Activated effector memory CD4-positive, alpha-beta T cell treated with anti-CD3 and anti-CD28 coated beads, Interleukin-2, amount 50 U/mL, for 16 hours (primary cell): ENCODE results near the gene BCL11B.

Source experiments
- DNase-seq: peaks from one replicate; pipeline ENCODE4 v3.0.0-alpha.2; 2020

BCL11B gene

DNA sequence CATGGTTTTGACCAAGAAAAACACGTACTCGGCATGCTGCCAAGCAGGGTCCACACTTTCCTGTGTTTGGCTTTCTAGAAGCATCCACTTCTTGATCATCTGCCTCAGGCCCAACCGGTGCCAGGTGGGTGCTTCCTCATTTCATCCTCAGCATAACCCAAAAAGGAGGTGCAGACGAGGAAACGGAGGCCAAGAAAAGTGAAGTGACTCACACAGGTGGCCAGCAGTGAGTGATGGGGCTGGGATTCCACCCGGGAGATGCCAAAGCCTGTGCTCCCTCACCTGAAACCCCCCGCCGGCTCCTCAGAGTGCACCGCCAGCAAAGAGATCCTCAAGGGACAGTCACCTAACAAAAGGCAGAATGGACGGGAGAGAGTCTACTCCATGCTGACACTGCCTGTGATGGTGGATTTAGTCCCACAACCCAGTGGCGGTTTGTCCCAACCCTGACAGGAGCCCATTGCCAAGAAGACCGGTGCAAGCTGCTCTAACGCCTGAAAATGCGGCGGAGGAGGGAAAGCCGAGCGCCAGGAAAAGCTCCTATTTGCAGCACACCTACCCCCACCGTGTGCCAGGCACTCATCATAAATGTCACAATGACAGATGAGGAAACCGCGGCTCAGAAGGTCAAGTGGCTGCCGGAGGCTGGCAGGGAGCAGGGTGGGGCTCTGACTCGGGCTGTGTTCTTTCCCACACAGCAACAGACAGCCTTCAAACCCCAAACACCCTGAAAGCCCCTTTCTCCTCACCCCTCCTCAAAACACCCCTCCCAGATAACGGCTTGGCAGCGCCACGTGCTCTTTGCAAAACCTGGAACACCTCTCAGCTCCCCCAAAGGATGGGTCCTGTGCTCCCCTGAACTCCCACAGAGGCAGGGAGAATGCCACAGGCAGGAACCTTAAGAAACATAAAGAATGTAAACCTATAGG, 18.8 kb downstream of the BCL11B start:
- peak; percentile 85 for DNase-seq

DNA sequence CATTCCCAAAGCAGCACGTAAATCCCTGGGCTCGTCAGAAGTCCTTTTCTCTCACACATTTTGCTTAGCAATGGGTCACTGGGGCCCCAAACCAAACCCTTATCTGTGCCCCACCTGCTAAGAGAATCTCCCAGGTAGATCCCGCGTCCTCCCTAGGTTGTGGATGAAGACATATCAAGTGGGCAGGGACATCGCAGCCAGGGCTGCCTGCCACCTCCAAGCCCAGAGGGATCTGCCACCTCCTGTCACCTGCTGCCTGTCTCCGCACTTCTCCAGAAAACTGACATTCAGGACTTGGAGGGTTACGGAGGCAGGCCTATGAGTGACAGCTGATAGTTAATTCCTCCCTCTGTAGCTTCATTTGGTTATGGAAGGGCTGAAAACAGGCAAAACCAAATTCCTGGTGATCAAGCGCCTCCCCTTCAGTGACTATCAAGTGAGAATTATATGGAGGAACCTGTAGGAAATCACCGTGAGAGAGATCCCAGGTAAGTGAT, 19.5 kb downstream of the BCL11B start:
- DNase-seq = peak; percentile 49

DNA sequence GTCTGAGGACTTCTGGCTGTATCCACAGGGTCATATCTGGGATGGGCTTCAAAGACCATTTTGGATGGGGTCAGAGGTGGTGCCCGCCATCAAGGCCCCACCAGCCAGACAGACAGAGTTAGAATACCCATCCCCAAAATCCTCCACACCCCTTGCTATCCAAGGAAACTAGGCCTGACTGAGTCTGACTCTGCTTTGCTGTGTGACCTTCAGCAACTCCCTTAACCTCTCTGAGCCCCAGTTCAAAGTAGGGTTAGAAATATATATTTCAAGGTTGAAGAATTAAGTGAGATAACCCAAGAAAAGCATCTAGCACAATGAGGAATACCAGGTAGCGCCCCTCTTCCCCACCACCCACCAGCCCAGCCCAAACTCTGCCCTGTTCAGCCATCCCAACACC, 20.3 kb downstream of the BCL11B start:
- DNase-seq = peak; percentile 58

DNA sequence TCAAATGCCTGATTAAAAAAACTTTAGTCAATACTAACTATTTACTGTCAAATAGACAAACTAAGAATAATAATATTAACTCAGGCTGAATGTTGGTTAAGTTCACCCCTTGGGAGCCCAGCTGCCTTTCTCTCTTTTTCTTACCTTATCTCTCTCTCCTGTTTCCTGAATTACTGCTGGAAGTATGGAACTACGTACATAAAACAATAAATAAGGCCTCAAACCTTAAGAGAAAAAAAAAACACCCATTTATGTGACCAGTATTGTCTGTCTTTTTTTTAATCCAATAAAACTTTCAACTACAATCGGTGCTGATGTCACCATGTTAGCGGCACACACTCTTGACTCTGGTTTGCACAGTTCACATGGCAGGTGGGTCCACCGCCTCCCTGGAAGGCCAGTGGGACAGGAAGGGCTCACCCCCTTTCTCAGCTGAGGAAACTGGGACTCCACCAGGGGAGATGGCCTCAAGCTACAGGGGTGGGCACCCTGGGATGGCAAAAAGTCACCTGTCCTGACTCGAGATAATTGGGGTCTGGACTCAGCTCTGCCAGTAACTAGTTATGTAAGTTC, 21.3 kb downstream of the BCL11B start:
- DNase-seq = peak; percentile 75

DNA sequence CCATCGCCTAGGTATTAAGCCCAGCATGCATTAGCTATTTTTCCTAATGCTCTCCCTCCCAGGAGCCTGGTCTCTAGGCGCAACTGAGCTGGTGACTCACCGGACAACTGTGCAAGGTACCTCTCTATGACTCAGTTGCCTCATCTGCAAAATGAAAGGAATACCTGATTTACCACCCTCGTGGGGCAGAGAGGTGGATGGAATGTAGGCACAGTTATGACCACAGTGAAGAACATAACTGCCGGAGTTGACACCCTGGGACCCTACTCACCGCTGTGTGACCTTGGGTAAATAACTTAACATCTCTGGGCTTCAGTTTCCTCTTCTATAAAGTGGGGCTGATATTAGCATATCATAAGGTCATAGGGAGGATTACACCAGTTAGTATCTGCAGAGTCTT, 22.6 kb downstream of the BCL11B start:
- no peak for DNase-seq

DNA sequence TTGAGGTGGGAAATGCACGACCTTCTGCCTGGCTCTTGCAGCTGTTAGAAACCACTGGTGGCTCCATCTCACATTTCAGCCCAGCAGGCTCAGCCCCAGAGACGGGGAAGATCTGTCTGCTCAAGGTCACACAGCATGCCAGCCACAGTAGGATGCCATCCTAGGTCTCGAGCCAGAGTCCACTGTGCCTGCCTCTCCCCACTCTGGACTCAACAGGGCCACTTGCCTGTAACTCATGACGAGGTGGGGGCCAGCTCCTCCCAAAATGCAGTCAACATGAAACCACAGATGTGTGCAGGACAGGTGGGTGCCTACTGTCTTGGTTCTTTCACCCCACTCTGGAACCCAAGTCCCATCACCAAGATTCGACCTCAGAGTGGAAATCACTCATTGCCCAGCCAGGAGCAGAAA, 23.2 kb downstream of the BCL11B start:
- DNase-seq = no peak

DNA sequence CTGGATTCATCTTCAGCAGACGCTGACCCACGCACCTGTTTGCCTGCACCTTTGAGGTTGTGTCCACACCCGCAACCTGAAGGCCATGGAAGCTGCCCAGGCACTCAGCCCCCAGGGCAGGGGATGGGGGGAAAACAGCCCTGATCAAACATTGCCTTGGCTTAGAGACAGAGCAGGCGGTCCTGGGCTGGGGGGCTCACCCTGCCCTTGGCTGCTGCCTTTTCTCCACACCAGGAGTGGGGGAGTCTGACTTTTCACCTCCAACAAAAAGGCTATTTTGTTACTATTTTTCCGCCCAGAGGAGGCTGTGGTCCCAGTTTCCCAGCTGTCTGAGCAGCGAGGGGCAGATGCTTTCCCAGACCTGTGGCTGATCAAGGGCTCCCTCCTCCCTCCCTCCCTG, 24.2 kb downstream of the BCL11B start:
- DNase-seq = no peak

DNA sequence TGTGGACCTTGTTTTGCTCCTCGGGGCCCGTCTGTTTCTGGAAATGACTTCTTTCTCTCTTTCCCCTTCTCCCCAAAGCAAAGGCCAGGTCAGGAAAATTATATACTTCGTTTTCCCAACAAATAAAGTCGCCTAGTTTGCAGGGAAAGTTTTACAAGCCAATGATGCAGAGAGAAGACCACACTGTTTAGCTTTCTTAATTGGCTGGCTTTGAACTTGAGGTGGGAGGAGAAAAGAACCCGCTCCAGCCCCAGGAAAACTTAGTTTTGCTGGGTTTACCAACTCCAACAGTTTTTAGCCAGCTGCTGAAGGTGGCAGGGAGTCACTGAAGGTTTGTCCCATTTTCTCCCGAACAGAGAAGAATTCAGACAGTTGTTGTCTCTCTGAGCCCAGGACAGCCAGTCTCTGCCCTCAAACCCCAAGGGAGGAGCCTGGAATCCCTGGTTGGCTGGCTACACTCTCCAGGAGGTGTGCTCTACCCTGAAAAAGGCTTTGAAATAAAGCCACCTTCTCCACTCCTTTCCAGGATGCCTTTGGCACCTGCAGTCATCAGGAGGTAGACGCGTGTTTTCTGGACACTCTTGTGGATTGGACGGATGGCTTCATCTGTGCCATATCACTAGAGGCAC, 24.8 kb downstream of the BCL11B start:
- DNase-seq = no peak

DNA sequence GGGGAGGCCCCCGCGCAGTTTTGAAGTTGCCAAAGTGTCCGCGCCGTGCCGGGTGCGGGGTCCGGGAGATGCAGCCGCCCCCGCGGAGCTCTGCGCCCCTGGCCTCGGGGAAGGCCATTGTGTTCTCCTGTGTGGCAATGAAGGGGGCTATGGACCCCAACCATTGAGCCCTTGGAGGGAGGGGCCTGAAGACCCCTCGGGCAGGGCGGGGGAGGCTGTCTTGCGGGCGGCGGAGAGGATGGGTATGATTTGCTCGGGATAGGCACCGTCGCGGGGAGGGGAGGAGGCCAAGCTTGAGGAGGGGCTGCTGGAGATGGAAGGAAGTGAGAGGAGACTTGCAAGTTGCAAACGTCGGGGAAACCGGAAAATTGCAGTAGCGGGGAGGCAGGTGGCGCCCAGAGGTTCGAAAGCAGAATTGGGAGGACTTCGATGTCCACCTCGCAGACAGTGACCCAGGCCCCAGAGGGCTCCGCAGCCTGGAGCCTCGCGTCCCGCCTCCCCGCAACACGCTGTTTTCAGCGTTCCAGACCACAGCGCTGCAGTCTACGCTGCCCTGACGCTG, 25.4 kb downstream of the BCL11B start:
- peak; percentile 83 for DNase-seq

DNA sequence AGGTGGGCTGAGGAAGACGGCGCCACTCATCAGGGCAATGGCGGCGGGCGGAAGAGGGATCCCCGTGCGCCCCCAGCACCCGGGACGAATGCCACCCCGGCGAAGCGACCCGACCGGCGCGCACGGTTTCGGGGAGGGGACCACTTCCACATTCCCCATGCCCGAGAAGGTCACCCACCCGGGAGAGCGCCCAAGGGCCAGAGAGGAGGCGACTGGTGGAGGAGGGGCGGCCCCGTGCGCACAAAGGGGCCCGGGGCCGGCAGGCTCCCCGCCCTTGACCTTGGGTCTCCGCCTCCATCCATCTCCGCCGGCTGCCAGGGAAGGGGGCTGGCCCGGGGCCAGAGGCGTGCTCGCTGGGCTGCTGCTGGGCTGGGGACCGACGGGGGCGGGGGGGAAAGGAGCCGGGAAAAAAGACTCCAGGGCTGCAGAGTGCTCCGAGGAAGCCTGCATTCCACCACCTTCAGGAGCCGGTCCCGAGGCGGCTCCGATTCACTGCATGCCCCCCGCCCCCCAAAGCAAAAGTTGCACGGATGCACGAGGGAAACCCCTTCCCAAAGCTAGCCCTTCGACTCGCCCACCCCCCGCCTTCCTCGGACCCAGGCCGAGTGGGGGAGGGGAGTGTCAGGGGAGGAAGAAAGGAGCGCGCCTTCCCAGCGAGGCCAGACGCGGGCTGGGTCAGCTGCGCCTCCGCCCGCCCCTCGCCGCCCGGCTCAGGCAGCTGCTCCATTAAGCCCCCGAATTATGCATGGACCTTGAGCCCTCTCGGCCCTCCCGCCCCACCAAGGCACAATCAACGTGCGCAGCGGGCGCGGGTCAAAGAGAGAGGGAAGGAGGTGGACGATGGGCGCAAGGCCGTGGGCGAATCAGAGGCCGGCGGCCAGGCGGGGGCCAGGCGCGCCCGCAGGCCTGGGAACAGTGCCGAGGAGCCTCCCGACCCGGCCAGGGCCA, 26.2 kb downstream of the BCL11B start:
- no peak for DNase-seq

DNA sequence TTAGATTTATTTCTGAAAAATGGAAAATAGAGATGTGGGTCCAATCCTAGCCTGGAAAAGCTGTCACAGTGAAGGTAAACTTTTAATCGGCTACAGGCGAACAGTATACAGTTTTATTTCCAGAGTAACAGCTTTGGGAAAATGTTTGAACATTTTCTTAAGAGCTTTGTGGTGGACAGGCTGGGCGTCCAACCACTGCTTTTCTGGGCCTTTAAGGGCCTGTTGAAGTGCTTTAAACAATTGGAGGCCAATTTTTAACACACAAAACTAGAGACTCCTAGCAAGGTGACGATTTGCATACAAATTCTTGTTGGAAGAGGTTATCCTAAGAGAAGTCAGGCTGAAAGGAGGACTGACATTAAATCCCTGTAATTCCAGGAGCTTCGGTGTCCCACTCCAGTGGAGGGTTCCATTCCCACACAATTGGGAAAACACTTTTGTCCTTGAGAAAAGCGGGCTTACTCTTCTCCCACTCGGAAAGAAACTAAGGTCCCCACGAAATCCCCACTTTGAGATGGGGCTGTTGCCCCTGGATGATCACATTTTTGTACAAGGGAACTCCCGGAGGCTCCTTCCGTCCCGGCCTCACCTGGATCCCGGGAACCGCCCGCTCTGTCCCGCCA, 26.9 kb downstream of the BCL11B start:
- peak; percentile 62 for DNase-seq

DNA sequence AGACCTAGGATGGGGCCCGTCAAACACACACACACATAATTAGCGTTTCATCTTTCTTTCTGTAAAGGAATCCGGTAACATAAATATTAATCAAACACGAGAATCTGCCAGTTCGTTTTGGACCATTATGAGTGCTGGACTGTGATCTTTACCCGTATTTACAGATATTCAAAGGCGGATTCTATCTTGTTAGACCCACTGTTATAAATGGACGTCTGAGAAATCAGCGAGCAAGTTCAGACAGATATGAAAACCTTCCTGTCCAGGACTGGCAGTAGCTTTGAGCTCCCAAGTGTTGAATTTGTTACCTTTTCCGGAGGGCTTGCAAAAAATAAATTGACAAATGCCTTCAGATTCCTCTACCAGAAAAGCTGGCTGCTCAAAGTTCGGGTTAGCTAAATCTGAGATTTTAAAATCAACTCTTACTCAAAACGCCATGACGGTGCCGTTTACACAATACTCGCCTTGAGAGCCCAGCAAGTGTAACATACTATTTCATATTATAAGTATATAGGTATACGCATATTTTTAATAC, 27.6 kb downstream of the BCL11B start:
- DNase-seq = peak; percentile 63

DNA sequence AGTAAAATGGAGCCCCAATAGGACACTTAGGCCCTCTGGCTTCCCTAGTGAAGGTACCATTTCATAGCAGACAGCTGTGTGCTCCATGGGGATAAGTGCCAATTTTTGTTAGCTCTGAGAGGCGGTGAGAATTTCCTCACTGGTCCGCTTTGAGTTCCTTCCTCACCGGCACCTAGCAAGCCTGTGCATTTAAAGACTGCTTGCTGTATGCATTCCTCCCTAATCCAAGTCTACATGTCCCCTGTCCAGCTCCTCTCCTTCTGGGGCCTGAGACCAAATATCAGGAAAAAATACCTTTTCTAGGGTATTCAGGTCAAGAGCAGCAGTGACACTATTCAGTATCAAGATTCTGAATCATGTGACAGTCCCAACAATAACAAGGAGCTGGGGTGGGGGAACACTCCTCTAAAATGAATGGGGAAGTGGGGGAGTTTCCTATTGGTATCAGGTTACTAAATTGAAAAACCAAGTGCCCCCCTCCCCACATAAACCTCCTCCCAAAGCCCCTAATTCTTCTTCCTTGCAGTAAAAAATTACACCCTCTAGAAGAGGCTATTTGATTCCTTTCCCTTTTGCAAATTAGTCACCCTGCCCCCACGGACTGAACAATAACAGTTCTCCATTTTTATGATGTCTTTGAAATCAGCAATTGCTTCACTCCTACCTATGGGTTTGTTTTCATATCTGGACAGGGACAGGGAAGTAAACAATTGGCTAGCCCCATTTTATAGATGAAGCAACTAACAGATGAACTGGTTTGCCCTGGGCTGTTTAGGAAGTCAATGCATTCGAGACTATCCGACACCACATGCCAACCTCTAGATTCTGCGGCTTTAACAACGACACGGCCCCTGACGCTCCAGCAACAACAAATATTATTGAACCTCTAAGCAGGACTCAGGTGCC, 28.9 kb downstream of the BCL11B start:
- DNase-seq = peak; percentile 75

DNA sequence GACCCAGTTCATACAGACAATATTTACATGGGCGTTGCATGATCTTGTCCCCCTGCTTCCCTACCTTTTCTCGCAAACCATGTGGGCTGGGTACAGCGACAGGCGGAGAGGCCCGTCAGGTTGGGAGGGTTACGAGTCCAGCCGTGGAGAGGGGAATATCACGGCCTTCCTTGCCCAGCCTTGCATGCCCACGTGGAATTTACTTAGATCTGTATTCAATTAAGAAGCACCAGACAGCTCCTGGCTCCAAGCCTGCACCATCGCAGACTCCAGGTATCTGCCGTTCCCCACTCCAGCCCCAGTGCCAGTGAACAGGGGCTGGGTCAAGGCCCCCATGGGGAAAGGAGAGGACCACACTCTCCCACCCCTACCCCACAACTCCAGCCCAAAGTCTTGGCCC, 29.8 kb downstream of the BCL11B start:
- peak; percentile 67 for DNase-seq

DNA sequence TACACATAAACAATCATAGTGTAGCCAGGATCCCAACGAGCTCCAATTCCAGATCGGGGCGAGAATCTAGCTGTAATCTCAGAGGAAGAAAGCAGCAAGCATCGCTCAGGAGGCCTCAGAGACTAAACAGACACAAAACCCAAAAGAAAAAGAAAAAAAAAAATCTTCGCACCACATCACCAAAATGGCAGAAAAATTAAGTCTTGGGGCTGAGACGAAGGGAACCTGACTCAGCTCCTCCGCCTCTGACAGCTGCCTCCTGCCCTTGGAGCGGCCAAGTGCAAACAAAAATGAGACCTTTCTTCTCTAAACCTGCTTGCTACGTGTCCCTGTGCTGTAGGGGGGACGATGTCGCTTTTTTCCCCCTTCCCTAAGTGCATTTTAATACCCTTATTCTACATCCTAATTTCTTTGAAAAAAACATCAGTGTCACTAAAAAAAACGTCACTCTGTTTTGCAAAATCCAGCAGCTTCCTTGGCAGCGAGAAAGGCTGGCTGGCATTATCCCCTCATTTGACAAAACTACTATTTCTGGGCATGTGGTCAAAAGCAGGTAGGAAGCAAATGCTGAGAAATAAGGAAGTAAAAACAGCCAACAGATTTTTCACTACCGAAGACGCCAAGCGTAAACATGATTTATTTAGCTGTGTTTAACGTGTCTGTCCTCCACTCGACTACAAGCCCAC, 30.5 kb downstream of the BCL11B start:
- peak; percentile 80 for DNase-seq

DNA sequence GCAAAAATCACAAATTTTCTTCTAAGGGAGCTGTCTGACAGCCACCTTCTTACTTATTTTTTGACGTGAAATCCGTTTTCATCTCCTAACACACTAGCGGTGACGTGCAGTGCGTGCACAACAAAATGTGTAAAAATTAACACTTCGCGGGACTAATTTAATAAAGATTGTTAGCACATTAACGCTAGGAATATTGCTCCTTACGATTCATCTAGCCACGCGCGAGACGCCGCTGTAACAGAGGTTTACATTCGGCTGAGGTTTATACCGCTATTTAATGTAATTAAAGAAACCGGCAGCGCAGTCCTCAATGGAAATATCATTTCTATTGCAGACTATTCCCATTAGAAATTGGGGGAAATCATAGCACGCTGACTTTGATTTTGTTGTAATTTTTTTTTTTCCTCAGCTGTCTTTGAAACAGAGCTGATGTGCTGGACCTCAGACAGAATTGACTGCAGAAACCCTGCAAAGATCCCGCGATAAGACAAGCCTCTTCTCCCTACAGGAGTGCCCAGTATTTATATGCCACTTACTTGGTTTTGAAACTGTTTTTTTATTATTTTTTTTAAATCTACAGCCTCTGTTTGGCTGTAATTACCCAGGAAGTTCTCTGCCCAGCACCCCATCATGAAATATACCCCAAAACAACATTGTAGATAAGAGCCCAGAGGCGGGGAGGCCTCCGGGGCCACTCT, 31.2 kb downstream of the BCL11B start:
- peak; percentile 68 for DNase-seq

DNA sequence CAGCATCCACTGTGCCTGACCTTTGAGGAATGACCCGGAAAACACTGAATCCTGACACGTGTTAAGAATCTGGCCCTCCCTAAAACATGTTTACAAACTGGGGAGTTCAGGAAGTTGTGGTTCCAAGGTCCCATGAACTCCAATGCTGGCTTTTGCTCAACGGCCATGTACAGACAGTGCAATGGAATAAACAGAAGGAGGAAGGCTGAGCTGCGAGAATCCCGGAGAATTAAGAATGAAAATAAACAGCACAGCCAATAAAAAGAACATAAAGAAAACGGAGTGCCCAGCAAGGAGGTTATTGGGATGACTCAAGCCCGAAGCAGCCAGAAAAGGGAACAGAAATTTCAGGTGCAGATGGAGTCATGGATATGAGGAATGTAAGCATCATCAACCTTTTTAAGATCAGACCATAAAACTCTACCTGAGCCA, 32.3 kb downstream of the BCL11B start:
- DNase-seq = peak; percentile 61

DNA sequence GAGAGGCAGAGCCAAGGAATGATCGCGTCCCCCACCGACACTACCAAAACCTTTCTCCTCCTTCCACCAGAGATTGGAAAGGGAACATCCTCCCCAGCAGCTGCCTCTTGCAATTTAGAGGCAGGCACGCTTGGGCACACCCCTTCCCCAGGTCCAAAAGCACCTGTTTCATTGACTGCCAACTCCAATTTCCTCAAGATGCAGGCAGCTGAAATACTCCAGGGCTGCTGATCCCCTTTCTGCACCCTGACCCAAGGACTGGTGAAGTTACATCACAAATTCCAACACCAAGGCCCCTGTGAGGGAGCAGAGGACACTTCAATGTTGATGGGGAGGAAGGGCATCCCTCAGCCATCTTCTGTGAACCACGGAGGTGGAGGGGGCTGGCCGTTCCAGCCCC, 33.8 kb downstream of the BCL11B start:
- peak; percentile 64 for DNase-seq

DNA sequence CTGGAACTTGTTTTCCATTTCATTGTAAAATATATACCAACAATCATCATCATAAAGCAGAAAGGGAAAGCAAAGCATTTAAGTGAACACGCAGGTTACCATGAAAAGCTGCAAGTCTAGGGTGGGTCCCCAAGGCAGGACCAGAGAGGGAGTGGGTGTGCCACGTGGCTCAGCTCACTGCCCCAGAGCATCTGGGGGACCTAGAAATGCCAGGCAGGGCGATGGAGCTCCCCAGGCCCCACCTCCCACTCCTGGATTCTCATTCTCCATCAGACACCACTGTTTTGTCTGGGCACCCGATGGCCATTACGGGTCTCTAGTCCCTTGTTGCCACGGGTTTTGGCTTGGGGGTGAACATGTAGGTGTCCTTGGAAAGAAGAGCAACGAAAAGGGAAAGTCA, 34.7 kb downstream of the BCL11B start:
- DNase-seq = peak; percentile 70
